Measurements from ENCODE around the gene EML4. TPM values are rescaled to one million over a fixed set of nuclear protein-coding genes. Genes with fewer than 3 reads are reported as not detected.
"Not testable (repeated sequence)": the region's sequence is repeated elsewhere in the genome, so short reads cannot be mapped to it uniquely, and the experiment has no call there.

Gene EML4
- total RNA-seq, 1 donor from 2014 or later = 111 TPM

DNA sequence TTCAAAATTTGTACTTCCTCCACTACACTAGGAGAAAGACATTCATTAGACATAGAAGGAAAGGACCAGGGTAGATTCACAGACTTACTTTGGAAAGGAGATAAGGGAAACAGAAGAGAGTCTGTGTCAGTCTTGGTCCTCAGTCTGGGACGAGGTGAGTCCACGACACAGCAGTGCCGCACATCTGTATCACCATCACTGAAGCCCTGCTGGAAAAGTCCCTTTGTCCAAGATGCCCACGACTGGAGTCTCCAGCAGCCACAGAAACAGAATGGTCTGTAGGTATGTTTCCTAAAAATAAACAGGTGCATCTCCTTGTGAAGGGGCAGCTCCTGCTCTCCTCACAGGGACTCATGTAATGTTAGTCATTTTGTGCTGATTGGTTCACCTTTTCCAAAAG, 164.4 kb downstream of the EML4 start:
- no peak for DNase-seq (ENCODE audit: low spot score)

DNA sequence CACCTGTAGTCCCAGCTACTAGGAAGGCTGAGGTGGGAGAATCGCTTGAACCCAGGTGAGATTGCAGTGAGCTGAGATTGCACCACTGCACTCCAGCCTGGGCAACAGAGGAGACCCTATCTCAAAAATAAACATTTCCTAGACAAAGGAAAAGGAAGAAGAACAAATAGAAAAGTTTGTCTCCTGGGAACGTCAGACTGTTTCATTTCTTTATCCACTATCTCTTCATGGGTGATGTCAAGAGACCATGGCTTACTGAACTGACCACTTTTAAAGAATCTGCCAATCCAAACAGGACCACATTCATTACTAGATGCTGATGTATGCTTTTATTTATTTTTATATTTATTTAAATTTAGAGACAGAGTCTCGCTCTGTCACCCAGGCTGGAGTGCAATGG, 165.1 kb downstream of the EML4 start:
- DNase-seq (ENCODE audit: low spot score) = no peak

DNA sequence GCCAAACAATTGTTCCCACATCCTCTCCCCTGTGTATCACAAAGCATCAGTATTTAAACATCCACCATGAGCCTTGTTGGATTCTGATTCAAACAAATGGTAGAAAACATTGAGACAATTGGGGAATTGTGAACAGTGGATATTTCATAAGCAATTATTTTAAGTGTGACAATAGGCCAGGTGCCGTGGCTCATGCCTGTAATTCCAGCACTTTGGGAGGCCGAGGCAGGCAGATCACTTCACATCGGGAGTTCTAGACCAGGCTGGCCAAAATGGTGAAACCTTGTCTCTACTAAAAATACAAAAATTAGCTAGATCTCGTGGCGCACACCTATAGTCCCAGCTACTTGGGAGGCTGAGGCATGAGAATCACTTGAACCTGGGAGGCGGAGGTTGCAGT, 165.7 kb downstream of the EML4 start:
- DNase-seq (ENCODE audit: low spot score) = not testable (repeated sequence)

DNA sequence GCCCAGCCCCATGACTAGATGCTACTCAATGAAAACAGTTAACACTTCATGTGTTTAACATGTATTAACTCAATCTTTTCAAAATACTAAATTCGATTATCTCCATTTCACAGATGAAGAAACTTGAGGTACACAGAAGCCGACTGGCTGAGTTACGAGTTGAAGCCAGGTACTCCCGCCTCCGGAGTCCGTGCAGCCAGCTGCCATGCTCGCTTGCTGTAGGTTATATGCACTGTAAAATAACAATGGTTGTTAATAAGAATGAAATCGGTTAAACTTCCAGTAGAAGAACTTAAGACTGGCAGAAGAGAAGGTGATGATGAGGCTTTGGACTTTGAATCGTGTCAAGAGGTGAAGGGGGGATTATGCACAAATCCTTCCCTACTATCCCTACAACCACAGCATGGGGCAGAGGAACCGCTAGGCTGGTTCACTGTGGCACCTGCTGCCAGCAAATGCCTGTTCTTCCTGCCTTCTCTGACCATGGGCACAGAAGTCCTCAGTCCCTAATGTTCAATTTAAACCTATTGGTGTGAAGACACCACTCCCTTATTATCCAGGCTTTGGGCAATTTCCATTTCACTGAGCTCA, 166.5 kb downstream of the EML4 start:
- no peak for DNase-seq (ENCODE audit: low spot score)

DNA sequence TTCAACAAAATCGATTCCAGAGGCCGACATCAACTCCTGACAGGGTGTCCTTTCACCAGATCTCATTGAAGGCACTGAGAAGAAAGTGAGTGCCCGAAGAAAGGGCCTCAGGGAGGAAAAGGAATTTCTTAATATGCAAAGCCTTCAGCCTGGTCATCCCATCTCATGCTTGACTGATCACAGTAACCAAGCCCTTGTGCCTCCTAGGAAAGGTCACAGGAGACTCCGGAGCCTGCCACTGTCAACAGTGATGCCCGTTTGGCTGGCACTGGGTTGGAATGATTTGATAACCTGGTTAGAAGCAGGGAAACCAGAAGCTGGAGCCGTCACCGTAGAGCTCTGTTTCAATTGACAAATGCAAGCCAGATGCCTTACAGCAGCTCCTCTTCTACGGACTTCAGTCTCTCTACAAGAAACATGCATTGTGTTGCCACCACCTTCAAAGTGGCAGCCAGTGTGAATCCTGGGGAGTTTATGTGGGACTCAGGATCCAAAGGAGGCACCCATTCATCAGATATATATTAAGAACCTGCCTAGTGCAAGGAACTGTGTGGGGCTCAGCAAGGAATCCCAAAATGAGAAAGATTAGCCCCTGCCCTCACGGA, 167.3 kb downstream of the EML4 start:
- DNase-seq (ENCODE audit: low spot score) = no peak

DNA sequence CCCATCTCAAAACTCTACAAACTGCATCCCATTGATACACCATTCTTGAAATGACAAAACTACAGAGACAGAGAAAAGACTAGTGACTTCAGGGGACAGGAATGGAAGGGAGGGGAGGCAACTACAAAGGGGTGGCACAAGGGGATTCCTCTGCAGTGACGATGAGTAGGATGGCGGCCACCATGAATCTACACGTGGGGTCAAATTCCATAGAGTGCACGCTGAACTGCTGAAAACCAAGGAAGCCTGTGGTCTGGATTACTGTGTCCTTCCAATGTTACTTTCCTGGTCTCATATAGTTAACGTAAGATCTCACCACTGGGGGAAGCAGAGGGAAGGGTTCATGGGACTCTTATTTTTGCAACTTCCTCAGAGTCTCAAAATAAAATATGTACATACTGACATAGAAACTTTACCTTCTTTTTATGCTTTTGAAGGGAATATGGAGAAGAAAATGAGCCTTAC, 168.2 kb downstream of the EML4 start:
- DNase-seq (ENCODE audit: low spot score) = no peak

DNA sequence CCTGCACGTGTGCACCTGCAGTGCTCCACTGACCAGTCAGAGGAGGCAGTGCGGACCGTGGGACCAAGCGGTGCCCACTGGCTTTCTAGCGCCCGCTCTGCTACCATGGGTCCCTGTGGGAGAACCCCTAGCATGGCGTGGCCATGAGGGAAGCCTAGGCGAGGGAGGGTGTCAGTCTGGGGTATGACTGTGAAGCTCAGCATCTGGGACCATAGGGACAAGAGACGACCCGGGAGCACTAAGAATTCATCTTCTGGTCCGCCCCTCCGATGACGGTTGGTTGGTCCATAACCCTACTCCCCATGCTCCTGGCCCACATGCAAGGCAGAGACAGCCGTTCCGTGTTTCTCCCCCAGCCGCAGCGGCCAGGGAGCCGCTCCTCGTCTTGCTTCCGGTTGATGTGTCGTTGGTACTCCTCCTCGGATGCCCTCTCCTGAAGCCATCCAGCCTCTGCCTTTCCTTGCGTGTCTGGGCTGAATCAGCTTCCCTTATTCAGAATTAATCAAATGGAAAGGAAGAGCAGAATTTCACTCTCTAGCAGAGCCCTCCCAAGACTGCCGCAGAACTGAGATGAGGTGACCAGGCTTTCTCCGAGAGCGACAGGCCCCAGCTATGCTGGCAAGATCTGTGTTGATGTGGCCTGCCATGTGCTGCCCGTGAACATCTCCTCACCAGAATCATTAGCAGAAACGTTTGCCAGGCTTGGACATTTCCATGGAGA, 168.9 kb downstream of the EML4 start:
- DNase-seq (ENCODE audit: low spot score) = no peak

DNA sequence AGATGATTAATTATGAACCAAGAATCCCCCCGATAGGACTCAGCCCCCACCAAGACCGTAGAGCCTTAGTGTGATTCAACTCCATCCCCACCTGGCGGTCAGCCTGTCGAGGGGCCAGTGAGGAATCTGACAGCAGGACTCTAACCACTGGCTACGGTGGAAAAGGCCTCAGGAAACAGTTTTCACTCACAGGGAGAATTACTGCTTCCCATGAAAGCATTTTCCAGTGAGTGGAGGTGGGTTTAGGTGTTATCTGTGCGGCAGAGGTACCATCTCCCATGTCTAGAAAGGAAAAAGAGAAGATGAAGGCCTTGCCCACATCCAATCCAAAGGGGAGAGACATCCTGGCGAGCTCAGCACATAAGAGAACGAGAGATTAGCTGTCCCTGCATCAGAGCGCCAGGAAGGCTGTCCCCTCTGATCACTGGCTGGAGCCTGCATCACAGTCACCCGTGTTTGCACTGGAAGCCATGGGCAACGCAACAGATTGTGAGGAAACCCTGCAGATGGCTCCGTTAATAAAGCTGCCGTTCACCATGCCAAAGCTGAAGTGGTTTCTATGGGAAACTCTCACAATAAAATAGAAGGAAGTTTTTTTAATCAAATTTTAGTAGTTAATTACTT, 169.5 kb downstream of the EML4 start:
- DNase-seq (ENCODE audit: low spot score) = no peak

DNA sequence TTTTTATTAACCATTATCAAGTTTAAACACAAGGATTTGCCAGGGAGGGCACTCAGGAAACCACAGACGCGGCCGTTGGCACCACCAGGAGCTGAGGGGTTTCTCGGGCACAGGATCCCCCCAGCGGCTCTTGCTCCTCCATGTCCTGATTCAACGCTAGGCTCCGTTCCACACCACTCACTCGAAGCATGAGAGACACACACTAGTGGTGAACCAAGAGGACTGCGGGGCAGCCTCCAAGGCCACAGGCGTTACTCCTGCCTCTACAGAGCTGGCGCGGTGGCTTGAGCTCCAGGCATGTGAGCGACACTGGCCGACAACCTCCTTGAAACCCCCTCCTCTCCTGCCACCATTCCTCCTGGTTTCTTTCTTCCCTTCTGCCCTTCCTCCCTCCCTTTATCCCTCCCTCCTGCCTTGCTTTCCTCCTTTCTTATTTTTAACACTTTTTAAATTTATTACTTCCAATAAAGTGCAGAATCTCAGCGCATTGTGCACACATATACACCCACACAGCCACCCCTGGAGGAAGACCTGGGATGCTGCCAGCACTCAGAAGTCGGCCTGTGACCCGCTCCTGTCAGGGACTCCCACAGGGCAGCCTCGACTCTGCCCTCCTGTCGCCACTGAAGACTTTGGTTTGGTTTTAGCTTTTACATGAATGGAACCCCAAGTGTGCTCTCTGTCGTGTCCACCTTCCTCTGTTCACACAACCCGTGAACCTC, 170.2 kb downstream of the EML4 start:
- DNase-seq (ENCODE audit: low spot score) = no peak

DNA sequence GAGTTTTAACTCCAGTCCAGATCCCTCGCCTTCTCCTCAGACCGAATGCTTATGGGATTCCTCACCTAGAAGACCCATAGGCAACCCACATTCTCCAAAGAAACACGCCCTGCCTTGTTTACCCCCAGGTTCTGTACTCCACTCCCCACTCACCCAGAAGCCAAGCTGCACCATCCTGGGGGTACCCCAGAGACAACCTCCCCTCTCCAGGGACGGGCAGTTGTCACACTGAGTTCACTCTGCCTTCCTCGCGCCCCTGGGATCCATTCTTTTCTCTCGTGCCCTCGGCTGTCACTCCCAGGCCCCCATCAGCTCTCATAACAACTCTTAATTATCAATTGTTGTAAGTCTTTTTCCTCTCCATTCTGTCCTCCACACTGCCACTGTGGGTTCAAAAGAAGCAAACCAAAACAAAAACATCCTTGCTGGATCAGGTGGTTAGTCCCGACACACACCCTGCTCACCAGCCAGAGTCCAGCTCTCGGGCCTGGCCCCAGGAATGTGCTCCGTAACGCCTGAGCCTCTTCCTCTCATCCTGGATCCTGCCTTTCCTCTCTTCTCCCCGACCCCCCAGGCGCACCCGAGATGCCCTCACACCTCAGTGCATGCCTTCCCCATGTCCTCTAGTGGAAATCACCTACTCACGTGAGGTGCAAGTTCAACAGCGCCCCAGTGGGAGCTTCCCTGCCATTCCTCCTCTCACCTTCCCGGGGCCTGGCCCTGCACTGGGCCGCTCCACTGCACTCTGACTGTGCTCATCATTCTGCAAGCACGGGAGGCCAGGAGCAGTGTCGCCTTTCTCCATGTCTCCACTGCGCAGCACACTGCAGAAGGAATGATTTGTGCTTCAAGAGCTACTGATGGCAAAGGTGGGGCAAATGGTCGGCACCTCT, 171.1 kb downstream of the EML4 start:
- DNase-seq (ENCODE audit: low spot score) = no peak

DNA sequence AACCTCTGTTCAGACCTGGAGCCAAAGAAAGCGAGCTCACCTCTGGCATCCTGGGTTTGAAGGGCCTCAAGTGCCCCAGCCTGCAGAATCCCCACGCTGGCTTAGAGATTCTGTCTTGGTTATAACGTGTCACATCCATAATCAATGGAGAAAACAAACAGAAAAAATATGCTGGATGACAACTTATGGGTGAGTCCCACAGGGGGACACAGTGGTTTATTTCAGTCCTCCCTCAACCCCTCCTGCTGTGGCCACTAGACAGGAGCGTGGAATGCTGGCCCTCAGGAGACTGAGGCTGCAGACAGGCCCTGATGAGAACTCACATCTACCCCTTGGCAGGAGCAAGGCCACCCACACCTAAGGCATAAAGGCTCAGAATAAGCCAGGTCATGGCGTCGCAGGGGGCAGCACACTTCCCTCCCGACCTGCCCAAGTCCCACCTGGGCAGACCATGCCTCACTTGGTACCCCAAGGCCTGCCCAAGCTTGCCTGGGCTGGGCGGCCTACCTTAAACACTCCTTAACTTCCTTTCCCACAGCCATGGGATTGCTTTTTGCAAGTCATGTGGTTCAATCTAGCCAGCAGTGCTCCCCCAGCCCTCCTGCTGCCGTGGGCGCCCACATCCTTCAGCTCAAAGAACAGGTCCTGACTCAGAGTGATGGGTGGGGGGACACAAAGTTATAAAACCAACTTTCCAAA, 171.9 kb downstream of the EML4 start:
- DNase-seq (ENCODE audit: low spot score) = no peak

DNA sequence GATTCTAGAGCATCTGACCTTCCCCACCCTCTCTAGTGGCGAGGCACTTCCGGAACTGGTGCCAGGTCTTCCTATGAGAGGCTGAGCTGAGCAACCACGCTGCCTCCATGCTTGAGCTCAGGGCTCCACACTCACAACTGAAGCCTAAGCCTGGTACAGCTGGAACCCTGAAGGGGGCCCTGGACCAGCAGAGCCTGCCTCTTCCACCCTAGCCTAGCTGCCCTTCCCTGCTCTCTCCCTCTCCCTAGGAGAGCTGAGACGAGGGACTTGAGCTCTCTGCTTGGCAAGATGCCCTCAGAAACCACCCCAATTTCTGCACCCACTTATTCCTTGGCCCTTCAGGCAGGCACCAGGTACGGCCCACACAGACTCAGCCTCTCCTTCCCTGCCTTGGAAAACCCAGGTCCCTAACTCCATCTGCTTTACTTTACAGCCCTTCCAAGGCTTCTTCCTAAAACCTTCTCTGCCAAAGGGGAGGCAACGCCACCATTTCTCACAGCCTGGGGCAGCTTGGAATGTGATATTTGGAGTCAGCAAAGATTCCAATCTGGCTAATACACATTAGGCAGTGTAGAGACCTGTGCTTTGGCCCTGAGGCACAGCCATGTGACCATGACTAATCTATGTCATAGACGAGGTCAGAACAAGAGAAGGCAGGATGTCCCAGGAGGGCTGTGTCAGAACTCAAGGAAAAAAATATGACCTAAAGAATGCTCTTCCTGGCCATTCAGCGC, 173.1 kb downstream of the EML4 start:
- DNase-seq (ENCODE audit: low spot score) = peak; percentile 67

DNA sequence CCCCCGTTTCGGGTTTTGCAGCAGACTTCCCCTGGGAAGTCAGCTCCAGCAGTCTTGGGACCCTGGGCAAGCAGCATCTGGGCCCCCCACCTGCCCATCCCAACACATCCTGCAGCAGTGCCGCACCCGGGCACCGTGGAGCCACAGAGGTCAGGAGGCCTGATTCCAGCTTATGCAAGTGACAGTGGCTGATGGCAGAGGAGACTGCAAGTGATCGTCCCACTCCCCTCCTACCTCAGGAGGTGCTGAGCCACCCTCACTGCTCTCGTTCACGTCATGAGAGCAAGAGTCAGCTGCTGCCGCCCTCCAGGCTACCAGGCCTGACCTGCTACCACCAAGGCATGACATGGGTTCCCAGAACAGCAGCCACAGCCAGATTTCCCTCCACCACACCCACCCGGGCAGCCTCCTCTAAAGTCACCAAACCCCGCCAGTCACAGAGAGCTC, 173.7 kb downstream of the EML4 start:
- DNase-seq (ENCODE audit: low spot score) = no peak

DNA sequence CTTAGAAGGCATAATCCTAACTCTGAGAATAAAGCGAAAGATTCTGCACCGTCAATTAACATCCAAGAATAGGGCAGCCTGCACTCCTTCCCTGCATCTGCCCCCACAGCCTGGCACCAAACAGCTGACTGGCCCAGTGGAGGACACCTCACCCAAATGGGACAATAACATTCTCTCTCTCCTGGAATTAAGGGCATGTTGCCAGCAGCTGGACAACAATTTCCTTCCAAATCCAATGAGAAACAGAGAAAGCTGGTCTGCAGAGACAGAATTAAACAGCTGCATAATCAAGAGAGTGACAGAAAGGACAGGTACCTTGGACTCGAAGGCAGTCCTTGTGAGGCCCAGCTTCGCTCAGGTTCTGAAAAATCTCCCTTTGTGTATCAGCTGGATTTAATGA, 176.8 kb downstream of the EML4 start:
- DNase-seq (ENCODE audit: low spot score) = no peak

DNA sequence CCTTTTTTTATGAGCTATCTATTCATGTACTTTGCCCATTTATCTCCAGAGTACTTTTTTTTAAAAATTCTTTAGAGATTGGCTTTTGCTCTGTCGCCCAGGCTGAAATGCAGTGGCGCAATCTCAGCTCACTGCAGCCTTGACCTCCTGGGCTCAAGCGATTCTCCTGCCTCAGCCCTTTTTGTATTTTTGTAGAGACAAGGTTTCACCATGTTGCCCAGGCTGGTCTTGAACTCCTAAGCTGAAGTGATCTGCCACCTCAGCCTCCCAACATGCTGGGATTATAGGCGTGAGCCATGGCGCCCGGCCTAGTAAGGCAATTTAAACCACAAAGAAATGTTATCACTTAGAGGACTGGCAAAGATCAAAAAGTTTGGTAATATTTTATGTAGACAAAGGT, 177.7 kb downstream of the EML4 start:
- DNase-seq (ENCODE audit: low spot score) = not testable (repeated sequence)

DNA sequence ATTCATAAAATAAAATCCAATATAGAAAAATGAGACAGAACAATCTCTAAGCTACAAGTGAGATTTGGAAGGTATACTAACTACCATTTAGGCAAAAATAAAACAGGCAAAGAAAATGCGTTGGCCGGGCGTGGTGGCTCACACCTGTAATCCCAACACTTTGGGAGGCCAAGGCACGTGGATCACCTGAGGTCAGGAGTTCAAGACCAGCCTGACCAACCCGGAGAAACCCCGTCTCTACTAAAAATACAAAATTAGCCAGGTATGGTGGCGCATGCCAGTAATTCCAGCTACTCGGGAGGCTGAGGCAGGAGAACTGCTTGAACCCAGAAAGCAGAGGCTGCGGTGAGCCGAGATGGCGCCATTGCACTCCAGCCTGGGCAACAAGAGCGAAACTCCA, 178.4 kb downstream of the EML4 start:
- not testable (repeated sequence) for DNase-seq (ENCODE audit: low spot score)

DNA sequence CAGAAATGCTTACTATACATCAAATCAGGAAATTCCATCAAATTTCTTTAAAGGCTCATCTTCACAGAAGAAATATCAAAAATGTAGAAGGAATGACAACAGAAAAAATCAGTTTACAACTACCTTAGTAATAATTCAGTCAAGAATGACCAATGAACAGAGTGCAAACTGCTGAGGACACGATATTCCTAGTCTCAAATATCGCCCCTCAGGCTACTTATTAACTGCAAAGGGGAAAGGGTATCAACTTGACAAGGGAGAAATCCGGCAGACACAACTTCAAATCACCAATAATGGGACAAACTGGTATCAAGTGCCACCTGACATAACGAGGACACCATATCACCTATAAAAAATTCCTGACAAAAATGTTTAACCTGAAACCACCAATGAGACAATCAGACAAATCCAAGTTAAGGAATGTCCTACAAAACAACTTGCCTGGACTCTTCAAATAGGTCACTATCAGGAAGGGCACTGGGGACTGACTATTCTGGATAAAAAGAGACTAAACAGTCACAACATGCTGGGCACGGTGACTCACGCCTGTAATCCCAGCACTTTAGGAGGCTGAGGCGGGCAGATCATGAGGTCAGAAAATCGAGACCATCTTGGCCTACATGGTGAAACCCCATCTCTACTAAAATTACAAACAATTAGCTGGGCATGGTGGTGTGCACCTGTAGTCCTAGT, 179.1 kb downstream of the EML4 start:
- no peak for DNase-seq (ENCODE audit: low spot score)

DNA sequence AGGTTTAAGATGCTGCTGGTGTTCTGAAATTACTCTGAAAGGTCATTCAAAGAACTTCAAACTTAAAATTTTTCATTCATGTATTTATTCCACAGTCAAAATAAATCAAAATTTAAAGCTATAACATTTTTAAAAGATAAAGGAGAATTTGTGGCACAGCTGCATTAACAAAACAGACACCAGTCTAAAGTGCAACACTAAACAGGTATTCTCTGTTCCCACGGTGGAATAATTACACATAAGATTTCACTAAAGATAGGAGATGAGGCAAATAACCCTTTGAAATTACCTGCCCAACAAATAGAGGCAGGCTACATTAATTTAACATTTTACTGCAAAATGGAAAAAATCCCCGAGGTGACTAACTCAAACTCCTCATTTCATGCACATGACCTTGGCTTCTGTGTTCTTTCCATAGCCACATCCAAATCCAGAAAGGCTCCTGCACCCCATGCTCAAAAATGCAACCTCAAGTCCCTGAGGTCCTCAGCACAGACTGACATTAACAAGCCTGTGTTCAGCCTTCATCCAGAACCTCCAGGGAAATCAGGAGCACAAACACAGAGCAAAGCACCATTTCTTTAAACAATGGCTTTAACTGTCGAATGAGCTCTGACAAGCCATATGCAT, 181.4 kb downstream of the EML4 start:
- DNase-seq (ENCODE audit: low spot score) = no peak

DNA sequence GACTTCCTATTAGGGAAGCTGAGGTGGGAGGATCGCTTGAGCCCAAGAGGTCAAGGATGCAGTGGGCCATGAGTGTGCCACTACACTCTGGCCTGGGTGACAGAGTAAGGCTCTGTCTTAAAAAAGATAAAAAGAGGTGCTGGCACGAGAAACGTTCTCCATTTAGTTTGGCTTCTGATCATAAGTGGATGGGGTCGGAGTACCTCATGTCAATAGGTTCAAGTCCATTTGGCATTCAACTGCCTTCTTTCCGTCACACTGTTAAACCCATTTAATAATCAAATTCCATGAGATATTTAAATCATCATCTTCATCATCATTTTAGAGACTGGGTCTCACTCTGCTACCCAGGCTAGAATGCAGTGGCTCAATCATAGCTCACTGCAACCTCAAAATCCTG, 182.7 kb downstream of the EML4 start:
- no peak for DNase-seq (ENCODE audit: low spot score)
